H1 (cell line): ENCODE data around the gene PRC1. TPM values are rescaled to one million over a fixed set of nuclear protein-coding genes. Genes with fewer than 3 reads are reported as not detected.

Experiments used
- CBX5 ChIP-seq: fragments of 300-800, 300-1000 bp; sonication (generic); IDR thresholded peaks from 2 replicates; pipeline ENCODE4 v1.7.1; 2016; ENCODE audit warnings: antibody characterized with exemption, low read length, low read depth
- CHD7 ChIP-seq: fragments of 300-600 bp; sonication (generic); IDR thresholded peaks from 2 replicates; pipeline ENCODE4 v1.7.1; 2012; ENCODE audit warnings: low read length, moderate library complexity, mild to moderate bottlenecking, inconsistent platforms; ENCODE audit not compliant: insufficient replicate concordance
- KDM1A ChIP-seq: fragments of 200-600, 300-600 bp; sonication (generic); IDR thresholded peaks from 2 replicates; pipeline ENCODE4 v1.7.1; 2016; ENCODE audit warnings: mild to moderate bottlenecking, low read length, borderline replicate concordance
- NANOG ChIP-seq: IDR thresholded peaks from 2 replicates; pipeline ENCODE4 v1.6.1; 2011; ENCODE audit warnings: low read length, low read depth, mild to moderate bottlenecking, inconsistent platforms; ENCODE audit not compliant: insufficient read depth, poor library complexity, severe bottlenecking
- POLR2A ChIP-seq, 2 experiments: IDR thresholded peaks; 1 replicate in 1 of 2; 2 replicates in 1 of 2; pipeline ENCODE4 v1.6.1; 2011; ENCODE audit warnings: low read depth in 2 of 2, low read length in 2 of 2, mild to moderate bottlenecking in 2 of 2; ENCODE audit errors: control extremely low read depth in 1 of 2
- RAD21 ChIP-seq, 2 experiments: IDR thresholded peaks in 1 of 2; conservative IDR thresholded peaks in 1 of 2; 2 replicates each; pipeline ENCODE4 v1.6.1; 2011; ENCODE audit warnings: low read depth in 2 of 2, low read length in 2 of 2, improper control_type of control experiment in 1 of 2, inconsistent platforms in 1 of 2, mild to moderate bottlenecking in 1 of 2, moderate library complexity in 1 of 2
- YY1 ChIP-seq: IDR thresholded peaks from 2 replicates; pipeline ENCODE4 v1.6.1; 2011; ENCODE audit warnings: low read depth, mild to moderate bottlenecking, low read length
- ZNF274 ChIP-seq: IDR thresholded peaks from 2 replicates; pipeline ENCODE4 v1.7.0; 2012; ENCODE audit warnings: low read length, borderline replicate concordance; ENCODE audit errors: extremely low read depth
- polyA plus RNA-seq, 7 experiments: library from polyadenylated mRNA; depleted of rRNA in 3 of 7; stranded (reverse) in 5 of 7; unstranded in 2 of 7; fragments of >200 nt in 5 of 7; fragments of 200-250 nt in 2 of 7; gene quantifications; 1 replicate in 5 of 7; 2 replicates in 1 of 7; 4 replicates in 1 of 7; pipeline versions ENCODE4 v1.2.1 to v1.2.3, GENCODE V29; 2011 to 2013; ENCODE audit warnings: missing spikeins in 2 of 7, mixed read lengths in 2 of 7
- total RNA-seq: library from RNA; stranded (reverse); fragmentation: NEBNext Ultra II Directional; extraction: Animal tissue kit (Norgen Biotek cat#: 25700); gene quantifications from 2 replicates; pipeline ENCODE4 v1.2.1, GENCODE V29; 2021
- TF ChIP-seq, protein P1 (sequence below): IDR thresholded peaks from 2 replicates; pipeline ENCODE4 v1.6.1; 2011; ENCODE audit warnings: low read depth, mild to moderate bottlenecking, low read length; ENCODE audit not compliant: insufficient read depth

The PRC1 gene
- total and polyA plus RNA-seq, 2 of the 8 experiments (the other 6 are each of a cell fraction or from before 2014, with no cell fraction given), result 90.7 to 181 TPM

- TF ChIP-seq CHD7 (no peak), NANOG (no peak), RAD21 (IDR thresholded peaks at IDR 0.05 in 1 of 2, conservative IDR thresholded peaks at IDR 0.05 in 1 of 2; ENCODE audit: low read depth in 2 of 2, low read length in 2 of 2) (no peak), CBX5 (no peak), POLR2A (IDR thresholded peaks at IDR 0.05; ENCODE audit: control extremely low read depth in 1 of 2, low read depth in 2 of 2, low read length in 2 of 2) (no peak), KDM1A (no peak), YY1 (no peak), ZNF274 (no peak)
- TF ChIP-seq, protein P1, sequence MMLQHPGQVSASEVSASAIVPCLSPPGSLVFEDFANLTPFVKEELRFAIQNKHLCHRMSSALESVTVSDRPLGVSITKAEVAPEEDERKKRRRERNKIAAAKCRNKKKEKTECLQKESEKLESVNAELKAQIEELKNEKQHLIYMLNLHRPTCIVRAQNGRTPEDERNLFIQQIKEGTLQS, result no peak
Measured at GRCh38 chr15:90953947-90954711, 40.2 kb downstream of the PRC1 start (continued).
